MG63 (cell line): ENCODE measurements around the gene GIPC2. TPM values are rescaled to one million over a fixed set of nuclear protein-coding genes. Genes with fewer than 3 reads are reported as not detected.

Experiments used
- DNase-seq: peaks from one replicate; pipeline ENCODE4 v3.0.0-alpha.2; 2020
- H3K27me3 ChIP-seq: fragments of 250-450 bp; sonication (Bioruptor Pico); 2 replicates; pipeline ENCODE4 v1.5.1; 2020; ENCODE audit warnings: mild to moderate bottlenecking, moderate library complexity
- H3K36me3 ChIP-seq: fragments of 250-450 bp; sonication (Bioruptor Pico); 2 replicates; pipeline ENCODE4 v1.5.1; 2020; ENCODE audit warnings: mild to moderate bottlenecking, moderate library complexity
- H3K4me3 ChIP-seq: fragments of 250-450 bp; sonication (Bioruptor Pico); 2 replicates; pipeline ENCODE4 v1.5.1; 2020; ENCODE audit warnings: mild to moderate bottlenecking, moderate library complexity
- H3K9me3 ChIP-seq: fragments of 250-450 bp; sonication (Bioruptor Pico); 2 replicates; pipeline ENCODE4 v1.5.1; 2020; ENCODE audit warnings: mild to moderate bottlenecking, moderate library complexity
- total RNA-seq: library from RNA; depleted of rRNA; stranded (reverse); fragments of >200 nt; shearing (Covaris generic); gene quantifications from 2 replicates; pipeline ENCODE4 v1.2.3, GENCODE V29; 2014; ENCODE audit warnings: low replicate concordance

Gene GIPC2
- total RNA-seq, 1 experiment from 2014 or later = 0.10 TPM

DNA sequence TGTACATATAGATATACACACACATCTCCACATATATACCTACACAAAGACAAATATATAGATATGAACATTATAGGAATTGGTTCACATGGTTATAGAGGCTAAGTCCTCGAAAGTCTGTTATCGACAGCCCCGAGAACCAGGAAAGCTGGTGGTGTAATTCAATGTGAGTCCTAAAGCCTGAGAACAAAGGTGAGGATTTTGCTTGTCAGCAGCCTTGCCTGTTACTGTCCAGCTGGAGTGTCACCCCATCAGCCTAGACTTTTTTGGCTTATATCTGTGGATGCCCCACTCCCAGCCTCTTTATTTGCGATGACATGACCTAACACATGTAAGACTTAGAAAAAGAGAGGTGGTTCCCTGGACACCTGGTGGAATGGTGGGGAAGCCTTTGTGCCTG, 97.0 kb downstream of the GIPC2 start:
- Histone ChIP-seq H3K4me3 (no peak overlapping the region), H3K9me3 (no peaks in the 10 kb centered on the region), H3K27me3 (no peaks in the 10 kb centered on the region), H3K36me3 (no peaks in the 10 kb centered on the region)
- no peak for DNase-seq

DNA sequence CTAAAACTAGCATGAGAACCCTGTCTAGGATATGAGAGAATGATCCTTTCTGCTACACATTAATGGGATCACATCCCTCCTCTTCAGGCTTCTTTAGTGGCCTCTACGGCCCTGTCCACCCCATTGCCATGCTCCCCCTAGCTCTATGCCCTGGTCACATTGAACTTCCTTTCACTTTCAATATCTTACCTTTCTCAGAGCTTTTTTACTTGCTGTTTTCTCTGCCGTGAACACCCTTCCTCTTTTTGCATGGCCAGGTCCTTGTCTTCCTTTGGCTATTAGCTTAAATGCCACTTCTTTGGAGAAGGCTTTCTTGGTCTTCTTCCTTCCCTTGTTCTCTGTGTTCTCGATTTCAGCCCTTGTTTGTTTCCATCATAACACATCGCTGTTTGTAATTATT, 97.4 kb downstream of the GIPC2 start:
- no peaks in the 10 kb centered on the region for H3K36me3 ChIP-seq
- no peaks in the 10 kb centered on the region for H3K27me3 ChIP-seq
- DNase-seq = no peak
- no peak overlapping the region for H3K4me3 ChIP-seq
- no peaks in the 10 kb centered on the region for H3K9me3 ChIP-seq

DNA sequence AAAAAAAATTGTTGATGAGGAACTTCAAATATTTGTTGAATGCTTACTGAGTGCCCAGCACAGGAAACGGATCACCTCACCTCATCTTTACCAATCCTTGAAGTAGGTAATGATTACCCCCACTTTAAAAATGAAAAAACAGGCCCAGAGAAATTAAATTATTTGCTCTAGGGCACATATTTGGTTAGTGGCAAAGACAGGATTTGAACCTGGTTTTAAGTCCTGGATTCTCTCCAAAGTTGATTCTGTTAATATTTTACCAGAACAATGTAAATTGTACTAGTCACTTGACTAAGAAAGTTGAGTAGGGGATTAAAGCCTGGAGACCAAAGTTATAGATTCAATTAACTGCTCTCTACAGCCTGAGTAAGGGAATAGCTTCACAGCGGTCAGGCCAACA, 97.9 kb downstream of the GIPC2 start:
- no peaks in the 10 kb centered on the region for H3K9me3 ChIP-seq
- no peak overlapping the region for H3K4me3 ChIP-seq
- no peaks in the 10 kb centered on the region for H3K27me3 ChIP-seq
- H3K36me3 ChIP-seq = no peaks in the 10 kb centered on the region
- no peak for DNase-seq

DNA sequence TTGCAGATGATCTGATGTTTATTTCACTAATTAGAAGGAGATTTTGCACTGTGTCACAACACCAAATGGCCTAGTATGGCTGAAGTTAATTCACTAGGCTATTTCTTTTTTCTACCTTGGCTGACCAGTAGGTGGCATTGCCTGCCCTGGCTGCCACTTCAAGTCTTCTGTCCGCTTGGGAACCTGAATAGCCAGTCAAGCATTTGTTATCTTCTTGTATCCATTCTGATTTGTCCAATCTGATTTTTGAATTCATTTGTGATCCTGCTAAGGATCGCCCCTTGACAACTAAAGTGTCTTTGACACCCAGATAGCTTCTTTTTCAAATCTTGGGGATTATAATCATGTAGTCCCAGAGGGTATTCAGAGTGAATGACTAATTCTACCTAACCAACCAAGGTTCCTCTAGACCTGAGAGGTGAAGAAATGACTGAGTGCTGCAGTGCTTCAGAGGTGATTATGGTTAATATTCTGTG, 99.4 kb downstream of the GIPC2 start:
- Histone ChIP-seq H3K4me3 (no peak overlapping the region), H3K9me3 (no peaks in the 10 kb centered on the region), H3K27me3 (no peaks in the 10 kb centered on the region), H3K36me3 (no peaks in the 10 kb centered on the region)
- peak; percentile 54 for DNase-seq

DNA sequence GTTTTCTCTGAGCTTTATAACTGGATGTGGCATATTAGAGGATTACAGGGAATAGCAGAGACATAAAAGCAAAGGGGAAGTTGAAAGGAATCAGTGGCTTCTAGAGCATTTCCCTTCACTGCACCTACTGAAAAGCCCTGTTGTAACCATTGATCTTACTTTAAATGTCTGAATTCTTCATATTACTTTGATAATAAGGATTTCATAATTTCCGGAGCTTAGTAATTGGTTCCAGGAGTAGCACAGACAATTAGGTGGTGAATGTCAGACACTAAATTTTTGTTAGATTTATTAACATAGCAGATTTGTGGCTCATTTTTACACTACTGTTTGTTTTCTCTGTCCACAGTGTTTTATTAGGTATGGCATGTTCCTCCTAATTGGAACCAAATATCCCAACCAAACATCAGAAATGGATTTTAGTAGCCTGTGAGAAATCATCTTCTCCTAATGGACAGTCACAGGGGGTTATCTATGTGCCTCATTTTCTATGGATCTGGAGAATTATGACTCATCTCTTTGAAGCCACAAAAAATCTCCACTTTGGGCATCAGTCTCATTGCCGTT, 100.5 kb downstream of the GIPC2 start:
- no peaks in the 10 kb centered on the region for H3K9me3 ChIP-seq
- H3K36me3 ChIP-seq = no peaks in the 10 kb centered on the region
- DNase-seq = no peak
- no peaks in the 10 kb centered on the region for H3K27me3 ChIP-seq
- no peak overlapping the region for H3K4me3 ChIP-seq

DNA sequence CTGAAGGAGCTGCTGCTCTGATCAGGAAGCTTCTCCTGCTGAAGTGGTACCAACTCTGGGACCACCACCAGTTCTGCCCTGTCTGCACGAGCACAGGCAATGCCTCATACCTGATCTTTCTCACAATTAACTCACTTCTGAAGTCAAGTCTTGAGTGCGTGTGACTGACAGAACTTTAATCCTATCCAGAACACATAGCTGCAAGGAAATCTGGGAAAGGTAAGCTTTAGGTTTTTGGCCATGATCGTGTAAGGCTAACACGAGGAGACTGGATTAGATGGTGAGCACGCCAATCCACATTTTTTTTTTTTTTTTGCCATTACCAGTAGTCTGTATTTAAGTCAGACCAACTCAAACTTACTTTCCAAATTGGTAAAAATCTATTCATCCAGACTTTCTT, 101.3 kb downstream of the GIPC2 start:
- H3K27me3 ChIP-seq = no peaks in the 10 kb centered on the region
- no peaks in the 10 kb centered on the region for H3K9me3 ChIP-seq
- no peak overlapping the region for H3K4me3 ChIP-seq
- H3K36me3 ChIP-seq = no peaks in the 10 kb centered on the region
- DNase-seq = no peak

DNA sequence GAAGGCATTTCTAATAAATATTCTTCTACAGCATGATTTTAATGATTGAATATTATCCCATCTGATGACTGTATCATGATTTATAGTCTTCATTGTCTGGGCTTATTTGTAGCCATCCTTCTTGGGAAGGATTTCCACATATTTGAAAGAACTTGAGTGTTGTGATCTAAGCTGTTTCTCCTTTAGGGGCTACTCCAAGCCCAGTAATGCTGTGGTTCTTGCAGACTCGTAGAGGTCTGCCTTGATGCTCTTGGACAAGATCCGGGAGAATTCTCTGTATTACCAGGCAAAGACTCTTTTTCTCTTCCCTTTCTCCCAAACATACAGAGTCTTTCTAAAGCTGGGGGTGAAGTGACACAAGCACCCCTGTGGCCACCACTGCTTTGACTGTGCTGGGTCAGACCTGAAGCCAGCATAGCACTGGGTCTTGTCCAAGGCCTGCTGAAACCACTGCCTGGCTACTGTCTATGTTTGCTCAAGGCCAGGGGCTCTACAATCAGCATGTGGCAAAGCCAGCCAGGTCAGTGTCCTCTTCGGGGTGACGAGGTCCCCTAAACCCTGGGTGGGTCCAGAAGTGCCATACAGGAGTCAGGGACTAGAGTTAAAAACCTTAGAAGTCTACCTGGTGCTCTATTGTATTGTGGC, 107.4 kb downstream of the GIPC2 start:
- Histone ChIP-seq H3K27me3 (no peaks in the 10 kb centered on the region), H3K9me3 (no peaks in the 10 kb centered on the region), H3K36me3 (no peaks in the 10 kb centered on the region), H3K4me3 (no peak overlapping the region)
- no peak for DNase-seq

DNA sequence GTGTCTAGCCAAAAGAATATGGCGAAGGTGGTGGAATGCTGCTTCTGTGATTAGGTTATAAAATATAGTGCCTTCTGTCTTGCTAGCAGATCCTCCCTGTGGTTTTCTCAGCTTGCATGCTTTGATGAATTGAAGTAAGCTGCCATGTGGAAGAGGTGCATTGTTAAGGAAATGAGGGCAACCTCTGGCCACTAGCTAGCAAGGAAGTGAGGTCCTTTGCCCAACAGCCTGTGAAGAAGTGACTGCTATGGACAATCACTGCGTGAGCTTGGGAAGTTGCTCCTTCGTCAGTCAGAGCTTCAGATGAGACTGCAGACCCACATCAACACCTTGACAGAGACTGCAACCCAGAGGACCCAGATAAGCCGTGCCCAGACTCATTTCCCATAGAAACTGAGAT, 109.4 kb downstream of the GIPC2 start:
- DNase-seq = no peak
- Histone ChIP-seq H3K4me3 (no peak overlapping the region), H3K27me3 (no peaks in the 10 kb centered on the region), H3K36me3 (no peaks in the 10 kb centered on the region), H3K9me3 (no peaks in the 10 kb centered on the region)

DNA sequence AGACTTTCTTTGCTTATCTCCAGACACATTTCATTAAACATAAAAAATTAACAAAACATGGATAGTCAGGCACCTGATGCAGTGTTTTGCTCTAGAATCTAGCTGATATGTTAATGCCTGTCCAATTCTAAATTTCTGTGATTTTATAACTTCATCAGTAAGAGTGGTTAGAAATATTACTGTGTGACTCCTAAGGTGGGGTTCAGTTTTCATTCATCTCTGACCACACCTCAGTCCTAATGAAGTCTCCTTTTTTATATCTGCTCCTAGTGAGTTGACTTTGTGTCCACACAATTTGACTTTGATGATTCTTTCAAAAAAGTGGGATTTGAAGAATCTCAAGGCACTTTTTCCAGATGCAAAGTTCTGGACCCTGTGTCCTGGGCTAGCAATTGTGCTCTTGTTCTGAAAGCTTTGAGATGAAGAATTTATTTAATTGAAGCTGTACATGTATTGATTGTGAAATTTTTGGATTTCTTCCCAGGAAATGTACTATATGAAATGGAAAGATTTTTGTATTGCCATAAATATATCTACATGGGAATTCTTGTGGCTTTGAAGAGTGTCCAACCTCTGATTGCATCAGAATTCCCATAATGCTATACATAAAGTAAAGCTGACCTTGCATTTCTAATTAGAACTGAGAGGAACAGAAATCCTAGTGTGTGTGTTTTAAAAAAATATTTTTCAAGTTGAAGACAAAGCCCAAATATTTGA, 111.2 kb downstream of the GIPC2 start:
- Histone ChIP-seq H3K9me3 (no peaks in the 10 kb centered on the region), H3K36me3 (no peaks in the 10 kb centered on the region), H3K4me3 (no peak overlapping the region), H3K27me3 (no peaks in the 10 kb centered on the region)
- no peak for DNase-seq

DNA sequence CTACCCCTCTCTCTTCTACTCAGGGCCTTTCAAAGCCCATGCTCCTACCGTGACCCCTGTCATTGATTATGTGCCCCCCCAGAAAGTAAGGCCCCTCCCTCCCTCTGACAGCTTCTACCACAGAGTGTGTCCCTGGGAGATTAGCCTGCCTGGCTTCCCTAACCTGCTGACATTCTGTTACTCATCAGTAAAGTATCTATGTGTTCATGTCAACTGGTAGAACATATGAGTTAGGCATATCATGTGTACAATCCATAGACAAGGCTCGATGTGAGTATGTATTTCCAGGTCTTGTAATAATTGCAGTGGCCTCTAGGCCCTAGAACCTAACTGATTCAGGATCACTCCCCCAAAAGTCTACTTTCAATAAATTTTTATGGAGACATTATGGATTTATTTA, 120.0 kb downstream of the GIPC2 start:
- Histone ChIP-seq H3K4me3 (no peak overlapping the region), H3K9me3 (no peaks in the 10 kb centered on the region; the same call in 1 of the 2 replicates), H3K36me3 (no peaks in the 10 kb centered on the region), H3K27me3 (no peaks in the 10 kb centered on the region)
- DNase-seq = peak; percentile 4

DNA sequence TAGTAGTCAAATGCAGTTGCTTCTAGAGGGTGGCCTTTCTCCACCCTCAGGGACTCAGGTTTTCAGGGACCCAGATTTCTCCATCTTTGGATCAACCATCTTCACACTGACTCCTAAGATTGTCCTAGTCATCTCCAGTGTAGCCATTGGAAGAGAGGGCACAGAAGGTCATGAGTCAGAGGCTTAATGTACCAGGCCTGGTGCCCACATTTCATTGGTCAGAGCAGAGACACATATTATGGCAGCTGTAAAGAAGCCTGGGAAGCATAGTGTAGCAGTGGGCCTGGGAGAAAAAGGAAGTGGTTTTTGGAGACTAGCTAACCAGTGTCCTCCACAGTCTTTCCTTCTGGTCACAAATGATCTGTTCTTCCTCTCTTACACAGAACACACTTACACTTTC, 122.5 kb downstream of the GIPC2 start:
- Histone ChIP-seq H3K9me3 (no peaks in the 10 kb centered on the region; the same call in 1 of the 2 replicates), H3K36me3 (no peaks in the 10 kb centered on the region; the same call in 1 of the 2 replicates), H3K27me3 (no peaks in the 10 kb centered on the region), H3K4me3 (no peak overlapping the region)
- DNase-seq = peak; percentile 62

DNA sequence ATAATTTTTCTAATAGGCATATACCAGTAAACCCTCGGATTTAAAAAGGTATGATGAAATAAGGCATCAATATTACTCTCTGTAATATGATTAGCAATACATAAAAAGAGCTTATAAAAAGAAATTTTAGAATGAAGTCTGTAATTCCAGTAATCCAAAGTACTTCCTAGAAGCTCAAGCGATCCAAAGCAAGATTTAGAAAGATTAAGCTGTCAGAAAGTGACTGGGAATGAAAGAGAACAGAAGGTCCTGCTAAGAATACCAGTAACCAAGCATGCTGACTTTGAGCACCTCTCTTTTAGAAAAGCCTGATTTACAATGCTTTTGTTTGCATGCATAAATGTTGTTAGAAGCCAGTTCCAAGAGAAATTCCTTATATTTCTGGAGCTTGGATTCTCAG, 125.1 kb downstream of the GIPC2 start:
- H3K9me3 ChIP-seq = no peaks in the 10 kb centered on the region; the same call in 1 of the 2 replicates
- H3K27me3 ChIP-seq = no peaks in the 10 kb centered on the region
- H3K36me3 ChIP-seq = no peaks in the 10 kb centered on the region; the same call in 1 of the 2 replicates
- H3K4me3 ChIP-seq = no peak overlapping the region
- DNase-seq = no peak

DNA sequence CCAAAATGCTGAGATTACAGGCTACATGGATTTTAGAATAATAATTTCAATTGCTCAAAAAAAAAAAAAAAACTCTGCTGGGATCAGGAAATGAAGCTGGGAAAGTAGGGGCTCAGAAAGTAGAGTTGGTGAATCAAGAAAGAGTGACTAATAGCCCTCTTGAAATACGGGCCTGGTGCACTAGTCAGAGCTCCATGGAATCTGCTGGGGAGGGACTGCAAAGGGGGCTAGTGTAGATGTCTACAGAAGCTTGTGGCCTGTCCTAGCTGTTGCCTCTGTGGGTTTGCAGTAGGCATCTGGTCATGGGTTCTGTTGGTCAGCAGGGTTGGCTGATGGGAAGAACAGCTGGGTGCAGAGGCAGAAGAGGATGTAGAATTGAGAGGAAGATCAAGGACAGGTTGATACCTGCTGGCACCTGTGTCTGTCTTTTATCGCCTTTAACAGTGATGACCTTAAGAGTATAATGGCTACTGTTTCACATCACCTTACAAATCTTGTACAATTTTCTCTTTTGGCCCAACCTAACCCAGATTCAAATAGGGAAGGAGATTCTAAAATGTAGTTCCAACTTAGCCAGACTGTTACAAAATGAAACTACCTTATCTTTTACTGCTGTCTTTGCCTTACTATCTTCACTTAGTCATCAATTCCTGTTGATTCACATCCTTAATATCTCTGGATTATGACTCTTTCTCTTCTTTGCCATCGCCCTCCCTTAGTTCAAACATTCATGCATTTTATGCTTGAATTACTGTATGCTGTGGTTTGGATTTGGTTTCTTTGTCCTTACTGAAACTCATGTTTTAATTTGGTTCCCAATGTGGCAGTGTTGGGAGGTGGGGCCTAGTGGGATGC, 126.2 kb downstream of the GIPC2 start:
- H3K4me3 ChIP-seq = no peak overlapping the region
- DNase-seq = peak; percentile 48
- H3K9me3 ChIP-seq = no peaks in the 10 kb centered on the region; the same call in 1 of the 2 replicates
- H3K27me3 ChIP-seq = no peaks in the 10 kb centered on the region
- no peaks in the 10 kb centered on the region; the same call in 1 of the 2 replicates for H3K36me3 ChIP-seq

DNA sequence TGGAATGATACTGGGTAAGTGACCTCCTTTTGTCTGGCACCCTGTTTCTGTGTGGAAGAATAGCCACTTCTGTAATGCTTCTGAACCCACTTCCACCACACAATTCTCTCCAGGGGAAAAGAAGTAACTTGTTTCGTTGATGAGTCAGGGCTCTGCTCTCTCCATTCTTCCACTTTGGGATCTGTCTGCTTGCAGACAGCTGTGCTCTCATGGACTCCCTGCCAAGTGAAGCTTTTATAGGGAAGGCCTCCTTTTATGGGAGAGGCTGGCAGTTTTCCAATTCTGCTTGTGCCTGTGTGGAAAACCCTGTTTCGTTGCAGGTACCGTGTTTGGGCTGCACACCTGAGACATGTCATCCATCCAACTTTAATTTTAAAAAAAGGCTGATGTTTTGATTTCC, 130.7 kb downstream of the GIPC2 start:
- Histone ChIP-seq H3K36me3 (no peaks in the 10 kb centered on the region; the same call in 1 of the 2 replicates), H3K4me3 (no peak overlapping the region), H3K27me3 (no peaks in the 10 kb centered on the region), H3K9me3 (no peaks in the 10 kb centered on the region; the same call in 1 of the 2 replicates)
- peak; percentile 56 for DNase-seq

DNA sequence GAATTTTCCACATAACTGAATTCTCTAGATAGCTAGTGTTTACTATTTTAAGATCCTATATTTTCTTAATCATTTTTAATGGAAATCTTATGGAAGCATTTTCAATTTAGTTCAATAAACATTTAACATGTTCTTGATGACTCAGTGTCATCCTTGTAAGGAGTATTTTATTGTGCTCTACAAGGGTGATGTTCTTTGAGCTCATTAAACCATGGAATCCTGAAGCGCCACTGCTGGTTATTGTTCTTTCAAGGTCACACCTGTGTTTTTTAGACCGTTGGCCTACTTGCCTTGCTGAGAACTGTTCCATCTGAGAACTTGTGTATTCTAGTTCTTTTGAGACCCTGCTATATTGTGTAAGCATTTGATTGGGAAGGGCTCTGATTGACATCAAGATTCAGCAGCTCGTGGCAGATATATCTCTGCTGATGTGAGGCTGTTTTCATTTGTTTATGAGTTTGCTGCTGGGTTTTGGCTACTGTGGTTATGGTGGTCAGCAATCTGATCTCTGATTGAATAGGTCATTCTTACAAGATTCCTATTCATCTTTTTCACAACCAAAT, 132.0 kb downstream of the GIPC2 start:
- Histone ChIP-seq H3K4me3 (no peak overlapping the region), H3K36me3 (no peaks in the 10 kb centered on the region; the same call in 1 of the 2 replicates), H3K27me3 (no peaks in the 10 kb centered on the region), H3K9me3 (no peaks in the 10 kb centered on the region; the same call in 1 of the 2 replicates)
- no peak for DNase-seq

DNA sequence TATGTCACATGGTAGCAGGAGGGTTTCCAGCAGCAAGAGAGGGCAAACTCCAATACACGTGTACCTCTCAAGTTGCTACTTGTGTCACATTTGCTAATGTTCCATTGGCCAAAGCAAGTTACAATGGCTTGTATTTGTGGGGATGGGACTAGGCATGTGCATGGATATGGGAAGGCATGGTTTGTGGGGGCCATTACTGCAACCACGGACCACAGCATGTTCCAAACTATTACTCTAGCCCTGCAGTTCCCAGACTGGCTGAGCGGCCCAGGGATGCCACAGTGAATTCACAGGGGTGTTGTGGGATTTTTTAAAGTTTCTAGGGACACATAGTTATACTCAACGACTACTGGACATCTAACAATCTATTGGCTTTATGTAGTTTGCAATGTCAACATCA, 133.1 kb downstream of the GIPC2 start:
- Histone ChIP-seq H3K27me3 (no peaks in the 10 kb centered on the region), H3K36me3 (no peaks in the 10 kb centered on the region)

More for the DNA sequence above, 133.1 kb downstream of the GIPC2 start:
- no peak for DNase-seq
- H3K4me3 ChIP-seq = no peak overlapping the region
- no peaks in the 10 kb centered on the region; the same call in 1 of the 2 replicates for H3K9me3 ChIP-seq
